ENCODE measurements around the gene BAD. TPM values are rescaled to one million over a fixed set of nuclear protein-coding genes. Genes with fewer than 3 reads are reported as not detected.

The BAD gene
- total and polyA plus RNA-seq, 2 of the 13 experiments (the other 11 are each of a cell fraction or from before 2014, with no cell fraction given): 17.9 to 28.5 TPM

GRCh38 chr11:64284962-64285884, 758 bp upstream of the BAD start, which contains the start of gene GPR137 (continued):
- TF ChIP-seq ZBTB46 (CRISPR knock-in tag; IDR thresholded peaks at IDR 0.05; ENCODE audit: borderline replicate concordance) (no peak), TOPORS (CRISPR knock-in tag; IDR thresholded peaks at IDR 0.05) (no peak), GATA4 (IDR thresholded peaks at IDR 0.05; ENCODE audit: borderline replicate concordance, low read depth) (no peak), POLR2A (IDR thresholded peaks at IDR 0.05; ENCODE audit: insufficient read depth in 1 of 2, low read depth in 2 of 2, low read length in 2 of 2) (peak; percentile 12 to 44; a peak in 3 of 4 replicates), ARHGAP35 (CRISPR knock-in tag; IDR thresholded peaks at IDR 0.05; ENCODE audit: borderline replicate concordance) (no peak), ZNF720 (CRISPR knock-in tag; IDR thresholded peaks at IDR 0.05) (no peak), KDM5A (IDR thresholded peaks at IDR 0.05; ENCODE audit: borderline replicate concordance, low read length) (peak; percentile 52; the same call in 1 of the 2 replicates), ZNF883 (CRISPR knock-in tag; IDR thresholded peaks at IDR 0.05; ENCODE audit: not compliant biosample characterization) (no peak), ZNF282 (IDR thresholded peaks at IDR 0.05; ENCODE audit: partially characterized antibody) (no peak), SYNCRIP (IDR thresholded peaks at IDR 0.05; ENCODE audit: insufficient read depth, low read depth, low read length) (no peak), U2AF1 (optimal IDR thresholded peaks at IDR 0.05; ENCODE audit: low read depth, low read length) (no peak), NCOR1 (IDR thresholded peaks at IDR 0.05; ENCODE audit: borderline replicate concordance, low read length) (no peak), ZBTB20 (CRISPR knock-in tag; IDR thresholded peaks at IDR 0.05; ENCODE audit: borderline replicate concordance, low read depth) (no peak), PHF5A (CRISPR knock-in tag; IDR thresholded peaks at IDR 0.05; ENCODE audit: low read depth, unreplicated experiment) (no peak), LCORL (IDR thresholded peaks at IDR 0.05) (no peak), LCORL (CRISPR knock-in tag; IDR thresholded peaks at IDR 0.05) (no peak), DRAP1 (CRISPR knock-in tag; IDR thresholded peaks at IDR 0.05) (no peak), ZNF326 (CRISPR knock-in tag; IDR thresholded peaks at IDR 0.05; ENCODE audit: borderline replicate concordance) (no peak), RFX3 (CRISPR knock-in tag; IDR thresholded peaks at IDR 0.05) (no peak), PHF21A (CRISPR knock-in tag; IDR thresholded peaks at IDR 0.05) (0 out of 2 replicates have a peak, but pooled peaks have one; percentile 25), SP140L (CRISPR knock-in tag; IDR thresholded peaks at IDR 0.05; ENCODE audit: borderline replicate concordance) (no peak), IKZF1 (IDR thresholded peaks at IDR 0.05) (no peak)
- TF ChIP-seq, protein P1, sequence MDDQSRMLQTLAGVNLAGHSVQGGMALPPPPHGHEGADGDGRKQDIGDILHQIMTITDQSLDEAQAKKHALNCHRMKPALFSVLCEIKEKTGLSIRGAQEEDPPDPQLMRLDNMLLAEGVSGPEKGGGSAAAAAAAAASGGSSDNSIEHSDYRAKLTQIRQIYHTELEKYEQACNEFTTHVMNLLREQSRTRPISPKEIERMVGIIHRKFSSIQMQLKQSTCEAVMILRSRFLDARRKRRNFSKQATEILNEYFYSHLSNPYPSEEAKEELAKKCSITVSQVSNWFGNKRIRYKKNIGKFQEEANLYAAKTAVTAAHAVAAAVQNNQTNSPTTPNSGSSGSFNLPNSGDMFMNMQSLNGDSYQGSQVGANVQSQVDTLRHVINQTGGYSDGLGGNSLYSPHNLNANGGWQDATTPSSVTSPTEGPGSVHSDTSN (CRISPR knock-in tag; IDR thresholded peaks at IDR 0.05; ENCODE audit: borderline replicate concordance): no peak
- TF ChIP-seq, protein P2, sequence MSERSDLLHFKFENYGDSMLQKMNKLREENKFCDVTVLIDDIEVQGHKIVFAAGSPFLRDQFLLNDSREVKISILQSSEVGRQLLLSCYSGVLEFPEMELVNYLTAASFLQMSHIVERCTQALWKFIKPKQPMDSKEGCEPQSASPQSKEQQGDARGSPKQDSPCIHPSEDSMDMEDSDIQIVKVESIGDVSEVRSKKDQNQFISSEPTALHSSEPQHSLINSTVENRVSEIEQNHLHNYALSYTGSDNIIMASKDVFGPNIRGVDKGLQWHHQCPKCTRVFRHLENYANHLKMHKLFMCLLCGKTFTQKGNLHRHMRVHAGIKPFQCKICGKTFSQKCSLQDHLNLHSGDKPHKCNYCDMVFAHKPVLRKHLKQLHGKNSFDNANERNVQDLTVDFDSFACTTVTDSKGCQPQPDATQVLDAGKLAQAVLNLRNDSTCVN (CRISPR knock-in tag; IDR thresholded peaks at IDR 0.05; ENCODE audit: borderline replicate concordance): no peak
- TF ChIP-seq, protein P3, sequence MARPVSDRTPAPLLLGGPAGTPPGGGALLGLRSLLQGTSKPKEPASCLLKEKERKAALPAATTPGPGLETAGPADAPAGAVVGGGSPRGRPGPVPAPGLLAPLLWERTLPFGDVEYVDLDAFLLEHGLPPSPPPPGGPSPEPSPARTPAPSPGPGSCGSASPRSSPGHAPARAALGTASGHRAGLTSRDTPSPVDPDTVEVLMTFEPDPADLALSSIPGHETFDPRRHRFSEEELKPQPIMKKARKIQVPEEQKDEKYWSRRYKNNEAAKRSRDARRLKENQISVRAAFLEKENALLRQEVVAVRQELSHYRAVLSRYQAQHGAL (CRISPR knock-in tag; IDR thresholded peaks at IDR 0.05; ENCODE audit: not compliant biosample characterization): no peak
